HepG2 (cell line): Measurements from ENCODE around the gene MTRF1. TPM values are rescaled to one million over a fixed set of nuclear protein-coding genes. Genes with fewer than 3 reads are reported as not detected.

ENCODE experiments used
- ATF7 ChIP-seq, 2 experiments: fragments of 450-650 bp in 1 of 2; sonication (generic) in 1 of 2; formaldehyde crosslinking in 1 of 2; IDR thresholded peaks; 2 replicates each; pipeline versions ENCODE4 v1.4.0 to v1.6.1; 2016 to 2020; ENCODE audit warnings: antibody characterized with exemption in 1 of 2, mild to moderate bottlenecking in 1 of 2, missing genetic modification reagents in 1 of 2
- HDAC2 ChIP-seq: sonication (generic); formaldehyde crosslinking; IDR thresholded peaks from 2 replicates; pipeline ENCODE4 v1.4.0; 2020; ENCODE audit warnings: missing genetic modification reagents
- MAZ ChIP-seq, 2 experiments: sonication (generic) in 1 of 2; formaldehyde crosslinking in 1 of 2; IDR thresholded peaks; 2 replicates each; pipeline versions ENCODE4 v1.5.0 to v1.6.1; 2012 to 2020; ENCODE audit warnings: low read depth in 2 of 2, mild to moderate bottlenecking in 2 of 2, borderline replicate concordance in 1 of 2, improper control_type of control experiment in 1 of 2, low read length in 1 of 2, missing genetic modification reagents in 1 of 2, moderate library complexity in 1 of 2
- MTA1 ChIP-seq: sonication (generic); formaldehyde crosslinking; IDR thresholded peaks from 2 replicates; pipeline ENCODE4 v1.4.0; 2020; ENCODE audit warnings: missing genetic modification reagents, mild to moderate bottlenecking, borderline replicate concordance
- NR3C1 ChIP-seq: sonication (generic); formaldehyde crosslinking; IDR thresholded peaks from 2 replicates; pipeline ENCODE4 v1.4.0; 2020; ENCODE audit warnings: missing genetic modification reagents
- SALL2 ChIP-seq: sonication (generic); formaldehyde crosslinking; IDR thresholded peaks from 2 replicates; pipeline ENCODE4 v1.8.1; 2023; ENCODE audit warnings: mild to moderate bottlenecking, missing genetic modification reagents, inconsistent platforms
- YEATS4 ChIP-seq: sonication (generic); formaldehyde crosslinking; IDR thresholded peaks from 2 replicates; pipeline ENCODE4 v1.4.0; 2020; ENCODE audit warnings: missing genetic modification reagents, borderline replicate concordance
- ZNF12 ChIP-seq: sonication (generic); formaldehyde crosslinking; IDR thresholded peaks from 2 replicates; pipeline ENCODE4 v1.5.0; 2020; ENCODE audit warnings: missing genetic modification reagents
- ZNF232 ChIP-seq: sonication (generic); formaldehyde crosslinking; IDR thresholded peaks from 2 replicates; pipeline ENCODE4 v1.4.0; 2020; ENCODE audit warnings: missing genetic modification reagents, borderline replicate concordance
- ZNF234 ChIP-seq: sonication (generic); formaldehyde crosslinking; conservative IDR thresholded peaks from 2 replicates; pipeline ENCODE4 v1.5.1; 2020; ENCODE audit warnings: mild to moderate bottlenecking, missing genetic modification reagents
- ZNF33A ChIP-seq: sonication (generic); formaldehyde crosslinking; IDR thresholded peaks from 2 replicates; pipeline ENCODE4 v1.5.1; 2020; ENCODE audit warnings: missing genetic modification reagents, mild to moderate bottlenecking, moderate library complexity, borderline replicate concordance
- ZNF7 ChIP-seq: IDR thresholded peaks from 2 replicates; pipeline ENCODE4 v1.6.1; 2016; ENCODE audit warnings: missing biosample characterization, missing genetic modification reagents
- ZNF724P ChIP-seq: sonication (generic); formaldehyde crosslinking; IDR thresholded peaks from 2 replicates; pipeline ENCODE4 v1.8.0; 2022; ENCODE audit warnings: missing genetic modification reagents, borderline replicate concordance
- ZNF746 ChIP-seq: sonication (generic); formaldehyde crosslinking; IDR thresholded peaks from 2 replicates; pipeline ENCODE4 v1.8.0; 2022; ENCODE audit warnings: mild to moderate bottlenecking, missing genetic modification reagents
- ZNF850 ChIP-seq: sonication (generic); formaldehyde crosslinking; conservative IDR thresholded peaks from 2 replicates; pipeline ENCODE4 v1.9.0; 2021; ENCODE audit warnings: mild to moderate bottlenecking, missing genetic modification reagents
- ZSCAN20 ChIP-seq: sonication (generic); formaldehyde crosslinking; IDR thresholded peaks from 2 replicates; pipeline ENCODE4 v1.4.0; 2020; ENCODE audit warnings: missing genetic modification reagents, mild to moderate bottlenecking, borderline replicate concordance
- polyA plus RNA-seq, 8 experiments: library from polyadenylated mRNA; depleted of rRNA in 3 of 8; stranded (reverse) in 7 of 8; unstranded in 1 of 8; fragments of >200 nt; fragmentation: Illumina TruSeq in 4 of 8; extraction: Trizol in 4 of 8; gene quantifications; 2 replicates each; pipeline versions ENCODE4 v1.2.1 to v1.2.3, GENCODE V29; 2011 to 2016; ENCODE audit warnings: low read depth in 4 of 8, missing spikeins in 1 of 8, mixed read lengths in 1 of 8; ENCODE audit not compliant: insufficient read depth in 1 of 8
- total RNA-seq, 5 experiments: library from RNA; depleted of rRNA; stranded (reverse); fragments of >200 nt; fragmentation: Illumina TruSeq; extraction: Trizol; gene quantifications; 2 replicates each; pipeline ENCODE4 v1.2.3, GENCODE V29; 2016; ENCODE audit warnings: low read depth in 1 of 5
- TF ChIP-seq, protein P1 (sequence below): sonication (generic); formaldehyde crosslinking; IDR thresholded peaks from 2 replicates; pipeline ENCODE4 v1.8.1; 2023; ENCODE audit warnings: mild to moderate bottlenecking, moderate library complexity, missing genetic modification reagents
- TF ChIP-seq, protein P2 (sequence below): sonication (generic); formaldehyde crosslinking; IDR thresholded peaks from 2 replicates; pipeline ENCODE4 v1.4.0; 2020; ENCODE audit warnings: mild to moderate bottlenecking, missing genetic modification reagents
- TF ChIP-seq, protein P3 (sequence below): sonication (generic); formaldehyde crosslinking; IDR thresholded peaks from 2 replicates; pipeline ENCODE4 v1.4.0; 2020; ENCODE audit warnings: mild to moderate bottlenecking, low read depth, missing genetic modification reagents

Gene MTRF1
- total and polyA plus RNA-seq, 2 of the 13 experiments (the other 11 are each of a cell fraction or from before 2014, with no cell fraction given) = 21.6 to 27.2 TPM

DNA sequence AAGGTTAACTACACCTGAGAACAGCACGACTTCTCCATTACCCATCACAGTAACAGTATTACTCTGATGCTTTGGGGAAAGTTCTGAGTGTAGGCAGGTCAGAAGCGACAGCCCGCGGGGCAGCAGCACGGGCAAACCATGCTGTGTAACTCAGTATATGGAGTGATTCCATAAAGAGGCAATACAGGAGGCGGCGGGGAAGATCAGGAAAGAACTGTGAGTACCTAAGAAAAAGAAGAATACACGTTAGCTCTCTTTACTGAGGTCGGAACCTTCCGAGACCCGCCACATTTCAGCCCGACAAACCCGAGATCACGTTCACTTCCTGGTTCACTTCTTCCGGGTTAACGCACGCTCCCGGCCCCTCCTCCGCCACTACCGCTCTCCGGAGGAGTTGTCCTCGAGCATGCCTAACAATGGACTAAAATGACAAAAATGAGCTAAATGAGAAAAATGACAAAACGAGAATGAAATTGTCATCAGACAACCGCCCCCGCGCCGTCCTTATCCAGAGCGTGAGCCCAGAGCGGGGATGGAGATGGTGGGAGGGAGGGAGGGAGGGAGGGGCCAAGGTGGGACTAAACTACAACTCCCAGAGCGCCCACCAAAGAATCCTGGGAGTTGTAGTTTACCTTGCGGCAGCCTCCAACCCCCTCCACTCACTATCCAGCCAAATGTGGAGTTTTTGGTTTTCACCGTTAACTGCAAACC lies at the start of gene MTRF1 (continued):
- TF ChIP-seq ZNF12 (CRISPR knock-in tag) (no peak), ZNF850 (CRISPR knock-in tag) (no peak), ZNF33A (CRISPR knock-in tag) (no peak), ZNF232 (CRISPR knock-in tag) (no peak), MTA1 (no peak), HDAC2 (CRISPR knock-in tag) (peak; percentile 46; the same call in 1 of the 2 replicates), ZNF7 (0 out of 2 replicates have a peak, but pooled peaks have one; percentile 7), ZNF746 (no peak), SALL2 (CRISPR knock-in tag) (no peak), ZNF234 (CRISPR knock-in tag) (no peak), YEATS4 (CRISPR knock-in tag) (peak; percentile 41; the same call in 1 of the 2 replicates), MAZ (IDR thresholded peaks at IDR 0.05; ENCODE audit: borderline replicate concordance, low read depth, low read length) (peak; percentile 69; the same call in 1 of the 2 replicates), MAZ (CRISPR knock-in tag; IDR thresholded peaks at IDR 0.05; ENCODE audit: low read depth) (peak; percentile 68; the same call in 1 of the 2 replicates), ZNF724P (CRISPR knock-in tag) (no peak), NR3C1 (CRISPR knock-in tag) (no peak), ATF7 (IDR thresholded peaks at IDR 0.05) (no peak), ATF7 (CRISPR knock-in tag; IDR thresholded peaks at IDR 0.05) (no peak), ZSCAN20 (CRISPR knock-in tag) (no peak)
- TF ChIP-seq, protein P1, sequence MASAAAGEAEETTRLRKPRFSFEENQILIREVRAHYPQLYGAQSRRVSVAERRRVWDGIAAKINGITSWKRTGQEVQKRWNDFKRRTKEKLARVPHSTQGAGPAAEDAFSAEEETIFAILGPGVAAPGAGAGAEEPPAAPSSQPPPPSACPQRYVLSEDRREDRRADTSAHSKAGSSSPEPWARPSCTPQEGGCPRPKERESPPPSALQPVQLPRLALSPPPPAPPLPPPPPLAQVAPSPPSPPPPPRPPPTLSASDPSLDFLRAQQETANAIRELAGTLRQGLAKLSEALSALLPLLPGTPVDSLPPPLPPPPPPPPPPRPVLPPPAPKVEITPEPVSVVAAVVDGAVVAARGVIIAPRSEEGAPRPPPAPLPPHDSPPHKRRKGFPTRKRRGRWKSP (CRISPR knock-in tag) = 0 out of 2 replicates have a peak, but pooled peaks have one; percentile 46
- TF ChIP-seq, protein P2, sequence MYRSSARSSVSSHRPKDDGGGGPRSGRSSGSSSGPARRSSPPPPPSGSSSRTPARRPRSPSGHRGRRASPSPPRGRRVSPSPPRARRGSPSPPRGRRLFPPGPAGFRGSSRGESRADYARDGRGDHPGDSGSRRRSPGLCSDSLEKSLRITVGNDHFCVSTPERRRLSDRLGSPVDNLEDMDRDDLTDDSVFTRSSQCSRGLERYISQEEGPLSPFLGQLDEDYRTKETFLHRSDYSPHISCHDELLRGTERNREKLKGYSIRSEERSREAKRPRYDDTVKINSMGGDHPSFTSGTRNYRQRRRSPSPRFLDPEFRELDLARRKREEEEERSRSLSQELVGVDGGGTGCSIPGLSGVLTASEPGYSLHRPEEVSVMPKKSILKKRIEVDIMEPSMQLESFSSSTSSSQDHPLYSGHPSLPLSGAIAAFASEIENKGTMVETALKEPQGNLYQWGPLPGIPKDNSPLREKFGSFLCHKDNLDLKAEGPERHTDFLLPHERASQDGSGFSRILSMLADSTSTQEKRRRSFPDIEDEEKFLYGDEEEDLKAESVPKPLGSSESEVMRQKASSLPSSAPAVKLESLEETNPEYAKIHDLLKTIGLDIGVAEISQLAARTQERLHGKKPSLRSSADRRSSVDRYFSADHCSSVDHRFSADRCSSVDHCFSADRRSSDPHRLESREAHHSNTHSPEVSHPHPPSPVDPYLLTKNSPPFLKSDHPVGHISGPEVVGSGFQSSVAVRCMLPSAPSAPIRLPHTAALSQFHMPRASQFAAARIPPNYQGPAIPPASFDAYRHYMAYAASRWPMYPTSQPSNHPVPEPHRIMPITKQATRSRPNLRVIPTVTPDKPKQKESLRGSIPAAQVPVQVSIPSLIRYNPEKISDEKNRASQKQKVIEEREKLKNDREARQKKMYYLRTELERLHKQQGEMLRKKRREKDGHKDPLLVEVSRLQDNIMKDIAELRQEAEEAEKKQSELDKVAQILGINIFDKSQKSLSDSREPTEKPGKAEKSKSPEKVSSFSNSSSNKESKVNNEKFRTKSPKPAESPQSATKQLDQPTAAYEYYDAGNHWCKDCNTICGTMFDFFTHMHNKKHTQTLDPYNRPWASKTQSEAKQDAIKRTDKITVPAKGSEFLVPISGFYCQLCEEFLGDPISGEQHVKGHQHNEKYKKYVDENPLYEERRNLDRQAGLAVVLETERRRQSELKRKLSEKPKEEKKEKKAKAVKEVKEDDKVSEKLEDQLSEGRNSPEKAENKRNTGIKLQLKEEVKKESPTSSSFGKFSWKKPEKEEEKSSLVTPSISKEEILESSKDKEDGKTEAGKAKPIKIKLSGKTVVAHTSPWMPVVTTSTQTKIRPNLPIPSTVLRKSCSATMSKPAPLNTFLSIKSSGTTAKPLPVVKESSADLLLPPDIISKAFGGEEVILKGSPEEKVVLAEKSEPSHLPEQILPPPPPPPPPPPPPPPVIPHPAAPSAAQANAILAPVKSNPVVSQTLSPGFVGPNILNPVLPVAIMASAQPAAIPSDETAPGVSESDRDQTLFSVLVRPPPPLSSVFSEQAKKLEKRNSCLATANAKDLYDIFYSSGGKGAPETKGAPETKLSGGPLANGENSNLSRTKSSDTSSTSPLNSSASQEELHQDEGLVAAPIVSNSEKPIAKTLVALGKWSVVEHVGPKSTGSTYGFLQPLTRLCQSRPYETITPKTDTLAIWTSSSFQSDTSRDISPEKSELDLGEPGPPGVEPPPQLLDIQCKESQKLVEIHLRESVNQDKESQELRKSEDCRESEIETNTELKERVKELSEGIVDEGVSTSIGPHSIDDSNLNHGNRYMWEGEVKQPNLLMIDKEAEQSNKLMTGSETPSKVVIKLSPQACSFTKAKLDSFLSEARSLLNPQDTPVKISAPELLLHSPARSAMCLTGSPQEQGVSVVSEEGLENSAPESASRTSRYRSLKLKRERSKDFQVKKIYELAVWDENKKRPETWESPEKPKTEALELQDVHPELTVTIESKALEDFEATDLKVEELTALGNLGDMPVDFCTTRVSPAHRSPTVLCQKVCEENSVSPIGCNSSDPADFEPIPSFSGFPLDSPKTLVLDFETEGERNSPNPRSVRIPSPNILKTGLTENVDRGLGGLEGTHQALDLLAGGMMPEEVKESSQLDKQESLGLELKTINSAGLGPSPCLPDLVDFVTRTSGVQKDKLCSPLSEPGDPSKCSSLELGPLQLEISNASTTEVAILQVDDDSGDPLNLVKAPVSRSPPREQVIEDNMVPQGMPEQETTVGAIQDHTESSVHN = no peak
- TF ChIP-seq, protein P3, sequence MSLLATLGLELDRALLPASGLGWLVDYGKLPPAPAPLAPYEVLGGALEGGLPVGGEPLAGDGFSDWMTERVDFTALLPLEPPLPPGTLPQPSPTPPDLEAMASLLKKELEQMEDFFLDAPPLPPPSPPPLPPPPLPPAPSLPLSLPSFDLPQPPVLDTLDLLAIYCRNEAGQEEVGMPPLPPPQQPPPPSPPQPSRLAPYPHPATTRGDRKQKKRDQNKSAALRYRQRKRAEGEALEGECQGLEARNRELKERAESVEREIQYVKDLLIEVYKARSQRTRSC (CRISPR knock-in tag) = no peak
